ENCODE data around the gene MALAT1. TPM values are rescaled to one million over a fixed set of nuclear protein-coding genes. Genes with fewer than 3 reads are reported as not detected.
"Not testable (repeated sequence)": the region's sequence is repeated elsewhere in the genome, so short reads cannot be mapped to it uniquely, and the experiment has no call there.

Gene MALAT1
- total RNA-seq (over 10,000 TPM in 4 of 7 donors, 1,000 to 10,000 TPM in 3; 4,813 to 13,132 (median 10,519) TPM), polyA plus RNA-seq (100 to 1,000 TPM; 396 to 616 TPM)
- long read RNA-seq, donor 1, full-length matches to known transcripts, result 2,158 of 2,165 reads
- long read RNA-seq, donor 1, partial matches to known transcripts, result 0 of 2,165 reads
- long read RNA-seq, donor 1, other reads (novel, unspliced or antisense), result 7 of 2,165 reads
- long read RNA-seq, donor 2, full-length matches to known transcripts, result 742 of 742 reads
- long read RNA-seq, donor 2, partial matches to known transcripts, result 0 of 742 reads
- long read RNA-seq, donor 2, other reads (novel, unspliced or antisense), result 0 of 742 reads
- long read RNA-seq, donor 3, full-length matches to known transcripts, result 203 of 206 reads
- long read RNA-seq, donor 3, partial matches to known transcripts, result 0 of 206 reads
- long read RNA-seq, donor 3, other reads (novel, unspliced or antisense), result 3 of 206 reads

DNA sequence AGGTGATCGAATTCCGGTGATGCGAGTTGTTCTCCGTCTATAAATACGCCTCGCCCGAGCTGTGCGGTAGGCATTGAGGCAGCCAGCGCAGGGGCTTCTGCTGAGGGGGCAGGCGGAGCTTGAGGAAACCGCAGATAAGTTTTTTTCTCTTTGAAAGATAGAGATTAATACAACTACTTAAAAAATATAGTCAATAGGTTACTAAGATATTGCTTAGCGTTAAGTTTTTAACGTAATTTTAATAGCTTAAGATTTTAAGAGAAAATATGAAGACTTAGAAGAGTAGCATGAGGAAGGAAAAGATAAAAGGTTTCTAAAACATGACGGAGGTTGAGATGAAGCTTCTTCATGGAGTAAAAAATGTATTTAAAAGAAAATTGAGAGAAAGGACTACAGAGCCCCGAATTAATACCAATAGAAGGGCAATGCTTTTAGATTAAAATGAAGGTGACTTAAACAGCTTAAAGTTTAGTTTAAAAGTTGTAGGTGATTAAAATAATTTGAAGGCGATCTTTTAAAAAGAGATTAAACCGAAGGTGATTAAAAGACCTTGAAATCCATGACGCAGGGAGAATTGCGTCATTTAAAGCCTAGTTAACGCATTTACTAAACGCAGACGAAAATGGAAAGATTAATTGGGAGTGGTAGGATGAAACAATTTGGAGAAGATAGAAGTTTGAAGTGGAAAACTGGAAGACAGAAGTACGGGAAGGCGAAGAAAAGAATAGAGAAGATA lies at the start of gene MALAT1:
MALAT1 (plus strand) TSS at position 69 of the 736 bp plus-strand sequence.
- DNase-seq, result peak; percentile 93 to 96 (median 96)
- WGBS, 3 donors, result 0% methylated on average over 24 of the region's 24 CpGs
- Histone ChIP-seq H3K9me3 (no peaks in the 10 kb centered on the region), H3K27me3 (no peaks in the 10 kb centered on the region), H3K36me3 (no peaks in the 10 kb centered on the region), H3K27ac (peak within 1 kb of the TSS; percentile 91 to 94), H3K4me1 (ENCODE audit: insufficient read depth) (peaks cover 5% of the 10 kb centered on the region), H3K4me3 (peak within 1 kb of the TSS; percentile 82)
- intact Hi-C loops (cut with DNase I), result loop anchor here in 3 of 4 donors (2.0 to 5.0 kb wide), 2 partner anchors 76 to 77 kb away; partner anchors contain the start of gene NEAT1 (in 3 of the 3)
- peak; percentile 89 for TF ChIP-seq EP300 (IDR thresholded peaks at IDR 0.05)
- no peak for TF ChIP-seq POLR2A (IDR thresholded peaks at IDR 0.05)
- TF ChIP-seq, protein P1, sequence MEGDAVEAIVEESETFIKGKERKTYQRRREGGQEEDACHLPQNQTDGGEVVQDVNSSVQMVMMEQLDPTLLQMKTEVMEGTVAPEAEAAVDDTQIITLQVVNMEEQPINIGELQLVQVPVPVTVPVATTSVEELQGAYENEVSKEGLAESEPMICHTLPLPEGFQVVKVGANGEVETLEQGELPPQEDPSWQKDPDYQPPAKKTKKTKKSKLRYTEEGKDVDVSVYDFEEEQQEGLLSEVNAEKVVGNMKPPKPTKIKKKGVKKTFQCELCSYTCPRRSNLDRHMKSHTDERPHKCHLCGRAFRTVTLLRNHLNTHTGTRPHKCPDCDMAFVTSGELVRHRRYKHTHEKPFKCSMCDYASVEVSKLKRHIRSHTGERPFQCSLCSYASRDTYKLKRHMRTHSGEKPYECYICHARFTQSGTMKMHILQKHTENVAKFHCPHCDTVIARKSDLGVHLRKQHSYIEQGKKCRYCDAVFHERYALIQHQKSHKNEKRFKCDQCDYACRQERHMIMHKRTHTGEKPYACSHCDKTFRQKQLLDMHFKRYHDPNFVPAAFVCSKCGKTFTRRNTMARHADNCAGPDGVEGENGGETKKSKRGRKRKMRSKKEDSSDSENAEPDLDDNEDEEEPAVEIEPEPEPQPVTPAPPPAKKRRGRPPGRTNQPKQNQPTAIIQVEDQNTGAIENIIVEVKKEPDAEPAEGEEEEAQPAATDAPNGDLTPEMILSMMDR (IDR thresholded peaks at IDR 0.05), result peak in 1 of 3 donors; percentile 11

DNA sequence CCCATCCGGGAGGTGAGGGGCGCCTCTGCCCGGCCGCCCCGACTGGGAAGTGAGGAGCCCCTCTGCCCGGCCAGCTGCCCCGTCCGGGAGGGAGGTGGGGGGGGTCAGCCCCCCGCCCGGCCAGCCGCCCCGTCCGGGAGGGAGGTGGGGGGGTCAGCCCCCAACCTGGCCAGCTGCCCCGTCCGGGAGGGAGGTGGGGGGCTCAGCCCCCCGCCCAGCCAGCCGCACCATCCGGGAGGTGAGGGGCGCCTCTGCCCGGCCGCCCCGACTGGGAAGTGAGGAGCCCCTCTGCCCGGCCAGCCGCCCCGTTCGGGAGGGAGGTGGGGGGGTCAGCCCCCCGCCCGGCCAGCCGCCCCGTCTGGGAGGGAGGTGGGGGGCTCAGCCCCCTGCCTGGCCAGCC lies 47.5 kb upstream of the MALAT1 start:
- peak in 1 of 5 donors; percentile 32 for DNase-seq
- 87 to 100% methylated on average over 5 to 29 of the region's 30 CpGs; no CpG with 5 or more reads in 1 of the 3 donors for WGBS, 3 donors

DNA sequence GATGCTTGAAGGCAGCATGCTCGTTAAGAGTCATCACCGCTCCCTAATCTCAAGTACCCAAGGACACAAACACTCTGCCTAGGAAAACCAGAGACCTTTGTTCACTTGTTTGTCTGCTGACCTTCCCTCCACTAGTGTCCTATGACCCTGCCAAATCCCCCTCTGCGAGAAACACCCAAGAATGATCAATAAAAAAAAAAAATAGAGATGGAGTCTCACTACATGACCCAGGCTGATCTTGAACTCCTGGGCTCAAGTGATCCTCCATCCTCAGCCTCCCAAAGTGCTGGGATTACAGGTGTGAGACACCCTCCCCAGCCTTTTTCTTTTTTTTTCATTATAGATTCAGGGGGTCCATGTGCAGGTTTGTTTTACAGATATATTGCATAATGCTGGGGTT lies 46.6 kb upstream of the MALAT1 start:
- 23 to 94% (median 38%) methylated on average over 1 to 3 of the region's 3 CpGs for WGBS, 3 donors
- peaks cover 11% of the 10 kb centered on the region for H3K4me1 ChIP-seq (ENCODE audit: insufficient read depth)
- H3K27me3 ChIP-seq; DNase-seq; H3K27ac ChIP-seq; H3K9me3 ChIP-seq; H3K4me3 ChIP-seq; intact Hi-C loops (cut with DNase I); H3K36me3 ChIP-seq: not testable (repeated sequence)

More for the DNA sequence above, 47.5 kb upstream of the MALAT1 start:
- intact Hi-C loops (cut with DNase I); H3K27me3 ChIP-seq; H3K4me3 ChIP-seq; H3K36me3 ChIP-seq; H3K27ac ChIP-seq; H3K9me3 ChIP-seq: not testable (repeated sequence)
- H3K4me1 ChIP-seq (ENCODE audit: insufficient read depth), result peaks cover 11% of the 10 kb centered on the region

DNA sequence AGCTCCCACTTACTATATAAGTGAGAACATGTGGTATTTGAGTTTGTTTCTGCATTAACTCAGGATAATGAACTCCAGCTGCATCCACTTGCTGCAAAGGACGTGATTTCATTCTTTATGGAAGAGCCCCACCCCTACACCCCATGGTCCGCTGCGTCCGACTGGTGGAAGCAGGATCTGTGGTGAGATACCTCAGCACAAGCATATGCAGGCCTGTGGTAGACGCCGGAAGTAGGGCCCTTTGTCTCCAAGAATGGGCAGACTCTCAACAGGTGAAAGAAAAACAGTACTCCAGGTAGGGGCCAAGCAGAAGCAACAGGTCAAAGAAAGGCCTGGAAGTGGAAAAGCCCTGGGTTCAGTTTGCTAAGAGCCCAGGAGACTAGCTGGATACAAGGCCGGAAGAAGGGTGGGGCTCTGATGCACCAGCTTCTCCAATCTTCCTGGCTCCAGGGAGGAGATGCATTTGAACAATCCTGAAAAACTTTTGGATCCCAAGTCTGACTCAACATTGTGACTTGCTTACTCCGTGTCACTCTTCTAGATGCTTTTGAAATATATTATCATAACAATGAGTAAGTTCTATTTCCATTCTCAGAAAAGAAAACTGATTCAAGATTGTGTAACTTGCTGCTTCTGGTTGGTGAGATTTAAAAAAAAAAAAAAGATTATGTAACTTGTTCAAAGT lies 45.9 kb upstream of the MALAT1 start:
- WGBS, 3 donors, result 72 to 78% (median 72%) methylated on average over 8 of the region's 8 CpGs
- Histone ChIP-seq H3K36me3 (no peaks in the 10 kb centered on the region), H3K27me3 (no peaks in the 10 kb centered on the region), H3K9me3 (no peaks in the 10 kb centered on the region), H3K4me1 (ENCODE audit: insufficient read depth) (peaks cover 11% of the 10 kb centered on the region), H3K27ac (no peak overlapping the region), H3K4me3 (no peak overlapping the region)
- peak in 1 of 5 donors; percentile 26 for DNase-seq
- TF ChIP-seq POLR2A (IDR thresholded peaks at IDR 0.05) (no peak), EP300 (IDR thresholded peaks at IDR 0.05) (no peak)
- intact Hi-C loops (cut with DNase I), result no loop called here

DNA sequence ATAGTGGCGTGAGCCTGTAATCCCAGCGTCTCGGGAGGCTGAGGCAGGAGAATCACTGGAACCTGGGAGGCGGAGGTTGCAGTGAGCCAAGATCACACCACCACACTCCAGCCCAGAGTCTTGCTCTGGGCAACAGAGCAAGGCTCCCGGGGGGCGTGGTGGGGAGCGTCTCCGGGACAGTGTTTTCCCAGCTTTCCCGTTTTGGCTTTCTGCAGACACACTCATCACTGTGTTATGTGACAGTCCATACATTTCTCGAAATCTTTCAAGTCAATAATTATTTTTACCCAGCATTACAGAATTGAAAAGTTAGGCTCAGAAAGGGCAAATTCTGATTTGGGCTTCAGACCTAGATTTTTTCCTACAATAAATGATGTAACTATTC lies 44.5 kb upstream of the MALAT1 start:
- TF ChIP-seq EP300 (IDR thresholded peaks at IDR 0.05) (no peak), POLR2A (IDR thresholded peaks at IDR 0.05) (no peak)
- TF ChIP-seq, protein P1 (IDR thresholded peaks at IDR 0.05), result no peak
- WGBS, 3 donors, result 50 to 52% (median 52%) methylated on average over 10 of the region's 10 CpGs
- Histone ChIP-seq H3K4me1 (ENCODE audit: insufficient read depth) (peaks cover 11% of the 10 kb centered on the region), H3K4me3 (peak overlapping the region; percentile 51), H3K36me3 (no peaks in the 10 kb centered on the region), H3K27ac (peak overlapping the region; percentile 81 to 88), H3K27me3 (no peaks in the 10 kb centered on the region), H3K9me3 (no peaks in the 10 kb centered on the region)
- DNase-seq, result peak in 1 of 5 donors; percentile 41
- intact Hi-C loops (cut with DNase I), result no loop called here
